ENCODE results near the gene CIB4.

CIB4 gene

DNA sequence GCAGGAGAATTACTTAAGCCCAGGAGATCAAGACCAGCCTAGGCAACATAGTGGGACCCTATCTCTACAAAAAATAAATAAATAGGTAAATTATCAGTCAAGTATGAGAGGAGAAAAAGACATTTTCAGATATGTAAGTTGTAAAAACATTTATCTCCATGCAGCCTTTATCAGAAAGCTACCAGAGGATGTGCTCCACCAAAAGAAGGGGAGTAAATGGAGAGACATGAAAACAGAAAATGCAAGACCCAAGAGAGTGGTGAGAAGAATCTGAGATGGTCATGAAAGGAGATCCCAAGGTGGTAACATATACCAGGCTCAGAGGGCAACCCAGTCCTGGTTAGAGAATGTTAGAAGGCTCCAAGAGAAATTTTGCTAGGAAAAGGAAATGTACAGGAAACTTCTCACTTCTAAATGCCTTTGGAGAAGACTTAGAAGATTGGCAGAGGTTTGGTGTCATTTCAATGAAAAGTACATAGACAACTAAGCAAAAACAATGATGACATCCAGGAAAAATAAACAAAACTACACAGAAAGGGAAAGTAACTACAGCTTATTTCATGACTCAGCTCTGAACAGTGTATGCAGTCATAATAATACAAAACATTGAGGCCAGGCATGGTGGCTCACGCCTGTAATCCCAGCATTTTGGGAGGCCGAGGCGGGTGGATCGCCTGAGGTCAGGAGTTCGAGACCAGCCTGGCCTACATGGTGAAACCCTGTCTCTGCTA is 19.5 kb downstream of the CIB4 start:
- no peak for DNase-seq (ENCODE audit: low read depth in 3 of 3)

DNA sequence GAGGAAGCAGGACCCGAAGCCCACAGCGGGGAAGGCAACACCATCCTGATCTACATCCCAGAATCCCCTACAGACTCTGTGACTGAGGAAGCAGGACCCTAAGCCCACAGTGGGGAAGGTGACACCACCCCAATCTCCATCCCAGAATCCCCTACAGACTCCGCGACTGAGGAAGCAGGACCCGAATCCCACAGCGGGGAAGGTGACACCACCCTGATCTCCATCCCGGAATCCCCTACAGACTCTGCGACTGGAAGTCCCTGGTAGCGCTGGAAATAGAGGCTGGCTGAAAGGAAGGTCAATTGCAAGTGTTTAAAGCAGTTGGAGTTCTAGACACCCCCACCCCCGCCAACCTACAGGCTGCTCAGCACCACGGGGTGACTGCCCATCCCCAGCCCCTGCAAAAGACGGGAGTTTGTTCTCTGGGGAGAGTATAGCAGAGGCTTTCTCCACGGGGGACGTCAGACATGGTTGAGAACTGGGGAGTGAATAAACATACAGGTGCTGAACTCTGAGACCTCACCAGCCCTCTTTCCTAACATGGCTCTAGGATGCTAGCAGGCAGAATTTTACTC is 21.0 kb downstream of the CIB4 start:
- DNase-seq (ENCODE audit: low read depth in 3 of 3) = no peak

DNA sequence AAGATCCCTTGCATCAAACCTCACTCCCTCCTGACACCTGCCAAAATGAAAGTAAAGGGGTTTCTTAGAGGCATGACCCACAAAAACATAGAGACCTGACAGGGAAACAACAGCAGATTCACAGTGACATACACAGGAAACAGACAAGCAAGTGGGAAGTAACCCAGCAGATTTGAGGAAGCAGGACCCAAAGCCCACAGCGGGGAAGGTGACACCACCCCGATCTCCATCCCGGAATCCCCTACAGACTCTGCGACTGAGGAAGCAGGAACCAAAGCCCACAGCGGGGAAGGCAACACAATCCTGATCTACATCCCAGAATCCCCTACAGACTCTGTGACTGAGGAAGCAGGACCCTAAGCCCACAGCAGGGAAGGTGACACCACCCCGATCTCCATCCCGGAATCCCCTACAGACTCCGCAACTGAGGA is 21.6 kb downstream of the CIB4 start:
- DNase-seq (ENCODE audit: low read depth in 3 of 3) = no peak

DNA sequence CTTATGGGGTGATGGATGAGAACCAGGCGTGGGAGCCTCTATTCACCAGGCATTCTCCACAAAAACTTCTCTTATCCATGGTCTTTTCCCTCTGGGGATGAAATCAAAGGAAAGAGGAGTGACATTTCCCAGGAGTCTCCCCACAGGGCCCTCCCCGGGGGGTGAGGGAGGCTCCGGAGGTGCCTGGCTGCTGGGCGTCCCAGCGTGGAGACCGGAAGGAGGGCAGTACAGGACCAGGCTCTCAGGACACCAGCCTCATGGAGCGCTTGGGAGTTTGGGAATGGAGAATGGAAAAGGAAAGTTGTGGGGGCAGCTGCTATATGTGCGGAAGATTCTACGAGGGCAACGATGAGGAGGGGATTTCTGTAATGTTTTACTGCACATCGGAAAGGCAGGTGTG is 22.1 kb downstream of the CIB4 start:
- no peak for DNase-seq (ENCODE audit: low read depth in 3 of 3)

DNA sequence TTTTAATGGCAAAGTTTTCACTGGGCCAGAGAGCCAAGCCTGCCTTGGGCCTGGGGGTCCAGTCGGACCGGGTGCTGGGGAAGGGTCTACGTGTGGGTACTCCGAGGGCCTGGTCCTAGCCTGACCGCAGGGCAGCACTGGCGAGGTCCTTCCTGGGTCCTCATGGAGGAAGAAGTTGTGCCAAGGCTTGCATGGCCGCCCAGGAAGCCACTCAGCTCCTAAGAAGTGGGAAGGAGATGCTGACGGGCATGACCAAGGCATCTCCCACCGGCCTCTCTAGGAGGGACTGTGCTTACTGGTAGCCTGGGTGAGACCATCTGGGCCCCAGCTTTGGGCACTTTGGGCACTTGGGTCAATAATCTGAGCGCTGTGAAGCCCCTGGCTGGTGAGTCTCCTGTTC is 22.6 kb downstream of the CIB4 start:
- no peak for DNase-seq (ENCODE audit: low read depth in 3 of 3)

DNA sequence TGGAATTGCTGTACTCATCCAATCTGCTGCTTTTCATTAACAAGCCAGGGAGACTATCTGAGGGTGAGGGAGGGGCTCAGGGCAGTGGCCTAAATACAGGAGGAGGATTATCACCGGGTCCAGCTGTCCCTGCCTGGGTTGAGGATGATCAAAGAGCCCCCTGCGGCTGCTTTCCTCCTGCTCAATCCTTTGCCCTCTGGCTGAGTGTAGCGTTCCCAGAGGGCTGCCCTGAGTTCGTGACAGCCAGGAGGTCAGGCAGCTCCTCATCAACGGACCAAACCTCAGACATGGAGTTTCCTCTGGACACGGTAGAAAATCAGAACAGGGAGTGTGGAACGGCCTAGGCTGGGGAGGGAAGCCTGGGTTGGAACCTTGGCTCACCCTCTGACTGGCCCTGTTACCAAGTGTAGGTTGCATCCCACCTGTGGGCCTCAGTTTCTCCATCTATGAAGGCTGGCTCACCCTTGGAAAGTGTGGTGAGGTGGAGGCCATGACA is 23.5 kb downstream of the CIB4 start:
- no peak for DNase-seq (ENCODE audit: low read depth in 3 of 3)

DNA sequence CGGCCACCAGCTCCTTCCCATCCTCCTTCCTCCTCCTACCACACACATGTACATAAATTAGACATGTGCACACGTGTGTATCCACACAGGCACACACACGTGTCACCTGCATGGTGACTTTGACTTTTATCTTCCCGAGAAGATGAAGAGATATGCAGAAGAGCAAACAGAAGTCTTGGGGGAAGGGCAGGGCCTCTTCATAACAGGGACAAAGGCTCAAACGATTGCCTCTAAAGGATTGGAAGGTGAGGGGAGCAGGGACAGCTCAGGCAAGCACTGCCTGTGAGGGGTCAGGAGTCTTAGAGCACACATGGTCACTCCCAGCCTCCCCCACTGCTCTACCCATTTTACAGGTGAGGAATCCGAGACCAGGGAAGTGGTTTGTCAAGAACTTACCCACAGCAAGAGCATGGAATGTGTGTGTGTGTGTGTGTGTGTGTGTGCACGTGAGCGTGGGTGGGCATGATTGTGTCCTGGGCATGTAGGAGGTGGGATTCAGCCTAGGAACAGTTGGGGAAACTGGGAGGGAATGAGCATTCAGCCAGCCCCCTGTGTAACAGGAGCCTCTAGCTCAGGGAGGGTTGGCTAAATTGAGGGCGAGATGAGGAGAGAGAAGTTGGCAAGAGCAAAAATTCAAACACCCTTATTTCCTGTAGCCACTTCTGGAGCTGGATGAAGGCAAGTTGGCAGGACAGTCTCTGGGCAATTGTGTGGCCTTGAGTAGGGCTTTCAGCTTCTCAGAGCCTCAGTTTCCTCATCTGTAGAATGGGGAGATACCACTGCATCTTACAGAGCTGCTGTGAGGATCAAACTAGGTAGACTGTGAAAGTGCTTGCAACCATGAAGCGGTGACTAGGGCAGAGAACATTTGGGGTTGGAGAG is 24.2 kb downstream of the CIB4 start:
- DNase-seq (ENCODE audit: low read depth in 3 of 3) = no peak

DNA sequence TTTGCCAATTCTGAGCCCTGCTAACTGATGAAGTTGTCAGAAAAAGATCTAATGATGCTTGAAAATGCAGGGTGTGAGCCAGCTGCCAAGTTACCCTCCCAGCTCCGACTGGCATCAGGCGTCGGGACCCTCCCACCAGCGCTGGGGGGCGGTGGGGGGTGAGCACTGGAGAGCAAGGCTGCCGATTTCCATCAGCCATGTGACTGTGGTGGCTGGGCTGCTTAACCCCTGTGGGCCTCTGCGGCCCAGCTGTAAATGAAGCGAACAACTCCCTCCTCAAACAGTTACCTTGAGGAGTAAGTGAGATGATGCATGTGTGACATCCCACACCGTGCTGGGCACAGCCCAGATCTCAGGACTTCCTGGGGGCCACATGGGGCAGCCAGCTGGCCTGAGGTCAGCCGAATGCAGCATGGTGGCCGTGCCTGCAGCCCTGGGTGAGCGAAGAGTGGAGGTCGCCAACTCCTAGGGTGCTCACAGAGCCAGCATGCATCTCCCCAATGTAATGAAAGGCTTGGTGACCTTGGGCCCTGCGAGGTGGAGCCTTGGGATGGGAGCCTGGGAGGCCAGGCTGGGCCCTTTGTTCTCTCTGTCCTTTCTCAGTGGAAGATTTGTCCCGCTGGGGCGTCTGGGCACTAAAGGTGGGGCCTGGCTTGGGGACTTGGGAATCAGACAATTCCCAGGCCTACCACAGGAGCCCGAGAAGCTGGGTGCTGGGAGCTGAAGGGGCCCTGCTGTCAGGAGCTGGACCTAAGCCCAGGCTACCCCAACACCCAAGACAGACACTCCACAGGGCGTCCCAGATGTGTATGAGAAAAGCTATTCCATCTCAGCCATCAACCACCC is 25.1 kb downstream of the CIB4 start:
- DNase-seq (ENCODE audit: low read depth in 3 of 3) = no peak

DNA sequence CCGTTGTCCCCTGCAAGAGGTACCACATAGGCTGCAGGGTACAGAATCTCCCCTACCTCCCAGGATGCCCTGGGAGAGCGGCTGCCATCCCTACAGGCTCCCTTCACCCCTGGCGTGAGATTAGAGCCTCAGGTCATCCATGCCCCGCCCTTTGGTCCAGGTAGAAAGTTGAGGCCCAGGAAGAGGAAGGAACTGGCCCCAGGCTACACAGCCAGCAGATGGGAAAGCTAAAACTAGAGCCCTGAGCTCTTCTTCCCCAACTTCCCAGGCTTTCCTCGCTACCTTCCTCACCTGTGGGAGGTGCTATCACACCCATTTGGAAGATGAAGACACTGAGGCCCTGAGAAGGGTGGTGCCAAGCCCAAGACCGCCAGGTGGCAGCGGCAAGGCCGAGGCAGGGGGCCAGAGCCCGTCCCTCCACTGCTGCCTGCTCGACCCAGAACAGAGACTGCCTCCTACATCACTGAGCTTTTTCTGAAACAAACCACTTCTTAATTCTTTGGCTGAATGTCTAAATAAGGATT is 25.8 kb downstream of the CIB4 start:
- no peak for DNase-seq (ENCODE audit: low read depth in 3 of 3)

DNA sequence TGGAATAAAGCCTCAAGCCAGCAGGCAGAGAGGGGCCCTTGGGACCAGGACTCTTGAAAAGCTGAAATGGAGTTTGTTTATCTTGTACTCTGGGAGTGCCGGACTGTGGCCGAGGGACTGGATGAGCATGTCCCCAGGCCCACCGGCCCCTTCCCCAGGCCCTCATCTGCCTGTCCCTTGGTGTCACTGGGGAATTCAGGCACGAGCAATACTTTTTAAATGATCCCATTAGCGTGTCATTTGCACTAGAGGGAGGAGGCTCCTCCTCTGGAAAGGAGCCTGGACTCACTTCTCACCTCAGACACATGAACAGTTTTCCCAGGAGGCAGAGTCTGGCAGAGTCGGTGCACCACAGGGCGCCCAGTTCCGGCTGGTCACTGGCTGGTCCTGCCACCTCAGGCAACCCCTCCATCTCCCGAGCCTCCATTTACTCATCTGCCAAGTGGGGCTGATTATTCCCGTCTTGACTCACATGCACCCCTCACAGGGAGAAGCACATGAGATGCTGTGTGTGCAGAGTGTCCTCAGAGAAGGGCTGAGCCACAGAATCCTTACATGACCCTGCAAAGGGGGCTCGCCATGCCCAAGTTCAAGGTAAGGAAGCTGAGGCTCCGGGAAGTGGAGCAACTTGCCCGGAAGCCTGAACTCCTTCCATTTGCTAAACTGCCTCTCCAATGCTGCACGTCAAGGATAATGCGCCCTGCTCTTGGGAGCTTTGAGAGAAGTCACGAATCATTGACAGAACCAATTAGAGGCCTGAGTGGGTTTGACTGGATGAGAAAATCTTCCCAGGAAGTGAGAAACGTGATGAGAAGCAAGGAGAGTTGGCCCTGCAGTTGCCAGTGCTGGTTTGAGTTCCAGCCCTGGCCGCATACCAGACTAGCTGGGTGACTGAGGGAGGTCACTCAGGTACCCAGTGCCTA is 26.7 kb downstream of the CIB4 start:
- DNase-seq (ENCODE audit: low read depth in 3 of 3) = no peak

DNA sequence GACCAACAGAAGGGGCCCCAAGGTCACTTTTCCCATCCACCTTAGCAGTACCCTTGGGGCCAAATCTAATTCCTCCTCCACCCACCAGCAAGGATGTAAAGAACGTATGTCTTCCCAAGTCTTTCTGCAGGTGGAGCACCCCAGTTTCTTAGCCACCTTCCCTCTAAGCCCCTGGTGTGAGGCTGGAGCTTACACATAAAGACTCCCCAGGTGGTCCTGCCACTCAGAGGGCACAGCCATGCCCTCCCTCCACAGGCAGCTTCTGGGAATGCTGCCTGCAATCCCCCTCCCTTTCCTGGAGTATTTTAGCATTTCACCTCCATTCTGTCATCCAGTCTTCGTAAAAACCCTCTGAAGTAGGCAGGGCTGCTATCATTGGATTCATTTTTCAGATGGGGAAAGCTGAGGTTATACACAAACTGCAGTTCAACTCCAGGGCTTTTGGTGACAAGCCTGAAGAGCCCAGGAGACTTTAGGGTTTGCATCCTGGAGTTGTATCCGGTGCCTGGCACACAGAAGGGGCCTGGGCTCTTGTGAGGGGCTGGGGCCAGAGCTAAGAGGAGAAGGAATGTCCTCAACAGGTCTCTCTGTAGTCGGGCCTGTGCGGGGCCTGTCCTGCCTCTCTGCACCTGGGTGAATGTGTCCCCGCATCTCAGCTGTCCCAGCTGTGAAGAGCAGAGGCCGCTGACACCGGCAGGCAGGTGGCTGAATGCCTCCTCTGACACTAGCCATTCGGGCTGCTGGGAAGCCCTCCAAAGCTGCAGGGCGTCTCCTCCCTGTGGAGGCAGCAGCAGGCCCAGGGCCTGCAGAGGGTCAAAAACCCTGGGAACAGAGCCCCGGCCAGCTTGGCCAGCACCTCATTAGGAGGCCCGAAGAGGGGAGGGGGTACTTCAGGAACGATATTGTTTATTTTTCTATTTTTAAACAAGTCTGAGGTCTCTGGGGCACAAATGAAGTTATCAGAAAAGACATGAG is 27.6 kb downstream of the CIB4 start:
- no peak for DNase-seq (ENCODE audit: low read depth in 3 of 3)

DNA sequence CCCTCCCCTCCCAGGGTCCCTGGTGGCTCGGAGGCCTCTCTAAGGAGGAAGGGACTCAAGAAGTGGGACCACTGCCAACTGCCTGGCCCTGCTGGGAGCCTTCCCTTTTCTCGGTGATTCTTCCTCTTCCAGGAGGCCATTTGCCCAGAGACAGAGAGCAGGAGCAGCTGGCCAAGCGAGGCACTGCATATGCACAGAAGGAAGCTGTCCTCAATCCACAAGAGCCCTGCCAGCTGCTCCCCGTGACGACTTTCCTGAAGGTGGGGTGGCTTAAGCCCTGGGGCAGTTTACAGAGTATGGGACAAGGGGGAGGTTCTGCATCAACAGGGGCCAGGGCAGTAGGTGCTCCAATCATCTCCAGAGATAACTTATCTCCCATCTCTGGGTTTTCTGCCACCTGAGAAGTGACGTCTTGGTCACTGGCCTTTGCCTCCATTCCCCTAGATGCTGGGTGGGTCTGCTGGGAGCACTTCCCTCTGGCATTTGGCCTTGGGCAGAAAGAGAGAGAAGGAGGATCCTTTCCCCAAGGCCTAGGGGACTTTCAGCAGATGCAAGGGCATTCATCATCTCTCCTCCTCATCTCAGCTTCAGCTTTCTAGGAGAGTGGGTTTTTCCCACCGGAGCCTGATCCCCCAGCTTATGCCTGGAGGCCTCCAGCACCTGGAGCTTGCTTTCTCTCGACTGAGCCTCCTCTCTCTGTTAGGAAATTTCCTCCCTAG is 28.5 kb downstream of the CIB4 start:
- no peak for DNase-seq (ENCODE audit: low read depth in 3 of 3)

DNA sequence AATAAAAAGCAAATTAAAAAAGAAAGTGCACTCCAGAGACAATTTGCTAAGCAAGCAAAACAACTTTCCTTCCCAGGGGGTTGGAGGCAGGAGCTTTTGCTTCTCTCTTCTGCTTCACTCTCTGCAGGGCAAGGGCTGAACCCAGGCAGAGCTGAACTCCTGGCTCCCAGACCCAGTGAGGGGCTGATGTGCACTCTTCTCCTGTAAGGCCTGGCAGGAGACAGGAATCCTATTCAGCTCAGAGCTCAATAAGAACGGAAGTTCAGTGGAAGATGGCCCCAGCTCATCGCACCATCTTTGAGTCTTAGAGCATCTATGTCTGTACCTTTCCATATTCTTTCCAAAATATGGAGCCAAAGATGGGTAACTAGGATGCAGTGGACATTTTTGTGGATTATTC is 29.1 kb downstream of the CIB4 start:
- DNase-seq (ENCODE audit: low read depth in 3 of 3) = no peak

DNA sequence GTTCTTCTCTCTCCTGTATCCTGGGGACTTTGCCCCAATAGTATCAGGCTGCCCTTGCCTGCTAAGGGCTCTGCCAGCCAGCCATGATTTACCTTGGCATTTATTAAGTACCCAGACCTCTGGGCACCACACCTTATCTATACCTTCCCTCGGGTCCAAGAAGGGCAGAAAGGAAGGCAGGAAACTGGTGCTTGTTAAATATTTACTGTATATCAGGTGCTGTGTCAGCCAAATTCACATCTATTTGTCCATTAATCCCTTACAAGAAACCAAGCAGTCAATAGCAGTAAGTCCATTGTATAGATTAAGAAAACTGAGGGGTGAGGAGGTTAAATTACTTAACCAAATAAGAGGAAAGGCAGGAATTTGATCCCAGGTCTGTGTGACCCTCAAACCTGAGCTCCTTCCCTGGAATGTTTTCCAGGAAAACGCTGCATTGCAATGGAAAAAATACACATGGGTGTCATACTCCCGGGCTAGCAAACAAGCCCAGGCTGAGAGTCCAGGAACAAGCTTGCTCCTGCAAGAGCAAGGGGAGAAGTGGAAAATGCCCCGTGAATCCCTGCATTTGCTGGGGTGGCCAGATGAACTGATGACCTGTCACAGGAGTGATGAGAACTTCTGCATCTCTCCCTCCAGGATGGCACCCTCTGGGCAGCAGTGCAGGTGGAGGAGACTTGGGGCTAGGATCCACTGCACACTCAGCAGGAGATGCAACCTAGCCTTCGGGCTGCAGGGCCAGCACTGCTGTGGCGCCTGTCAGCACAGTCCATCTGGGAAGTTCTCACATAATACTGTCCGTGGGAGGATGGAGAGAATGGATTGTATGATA is 30.4 kb downstream of the CIB4 start:
- DNase-seq (ENCODE audit: low read depth in 3 of 3) = no peak

DNA sequence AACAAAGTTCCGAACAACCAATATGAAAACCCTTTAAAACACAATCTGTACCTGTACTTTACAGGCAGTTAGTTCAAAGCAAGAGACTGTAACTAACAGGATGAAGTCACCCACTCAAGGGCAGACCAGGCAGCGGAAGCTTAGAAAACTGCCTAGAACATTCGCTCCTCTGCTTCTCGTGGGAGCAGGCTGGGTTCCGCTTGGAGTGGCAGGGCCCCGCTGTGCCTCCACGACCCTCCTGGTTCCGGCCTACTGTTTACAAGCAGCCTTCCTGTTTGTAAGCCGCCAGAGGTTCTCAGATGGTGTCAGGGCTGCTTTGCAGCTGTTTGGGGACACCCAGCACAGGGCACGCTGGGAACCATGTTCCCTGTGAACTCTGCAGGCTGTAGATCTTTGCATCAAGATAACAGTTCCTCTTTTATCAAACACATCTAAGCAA is 31.3 kb downstream of the CIB4 start:
- DNase-seq (ENCODE audit: low read depth in 3 of 3) = no peak

DNA sequence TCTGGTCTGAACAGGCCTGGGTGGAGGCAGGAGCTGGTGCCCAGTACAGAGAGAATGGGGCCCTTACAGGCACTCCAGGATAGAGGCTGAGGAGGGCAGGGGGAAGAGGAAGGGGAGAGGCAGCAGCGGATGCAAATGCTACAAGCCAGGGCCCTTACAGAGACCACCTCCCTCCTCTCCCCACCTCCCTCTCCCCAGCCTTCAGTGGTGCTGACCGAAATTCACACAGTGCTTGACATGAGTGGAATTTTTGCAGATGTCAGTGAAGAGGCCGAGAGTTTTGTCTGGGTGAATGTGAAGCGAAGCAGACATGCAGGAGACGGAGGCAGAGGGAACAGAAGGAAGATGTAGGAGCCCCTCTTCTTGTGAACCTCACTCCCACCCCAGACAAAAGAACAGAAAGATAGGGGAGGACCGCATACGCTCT is 31.9 kb downstream of the CIB4 start:
- DNase-seq (ENCODE audit: low read depth in 3 of 3) = no peak

DNA sequence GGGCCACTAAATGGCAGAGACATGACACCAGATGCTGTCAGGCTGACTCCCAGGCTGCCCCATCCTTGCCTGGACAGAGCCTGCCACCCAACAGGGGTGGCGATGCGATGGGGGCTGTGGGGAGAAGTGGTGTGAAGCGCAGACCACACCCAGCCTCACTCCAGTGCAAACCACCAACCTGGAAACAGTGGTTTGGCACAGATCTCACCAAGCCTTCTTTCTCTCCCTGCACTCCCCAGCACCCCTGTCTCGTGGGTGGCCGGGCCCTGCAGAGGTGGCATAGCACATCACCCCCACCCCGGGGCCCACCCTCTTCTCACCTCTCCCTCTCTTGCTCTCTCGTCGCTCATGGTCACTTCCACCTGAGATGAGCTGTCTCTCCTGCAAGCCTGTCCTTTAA is 32.6 kb downstream of the CIB4 start:
- no peak for DNase-seq (ENCODE audit: low read depth in 3 of 3)

DNA sequence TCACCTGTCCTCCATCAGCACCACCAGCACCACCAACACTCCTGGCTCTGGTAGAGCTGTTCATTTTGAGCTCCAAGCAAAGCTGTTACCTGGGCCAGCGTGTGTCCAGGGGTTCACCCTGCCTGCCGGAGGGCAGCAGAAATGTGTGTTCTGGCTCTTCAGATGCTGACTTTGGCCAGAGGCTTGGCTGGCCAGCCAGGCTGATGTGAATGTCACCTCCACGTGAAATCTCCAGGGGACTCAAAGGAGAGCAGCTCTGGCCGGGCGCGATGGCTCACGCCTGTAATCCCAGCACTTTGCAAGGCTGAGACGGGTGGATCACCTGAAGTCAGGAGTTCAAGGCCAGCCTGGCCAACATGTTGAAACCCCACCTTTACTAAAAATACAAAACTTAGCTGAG is 33.5 kb downstream of the CIB4 start:
- no peak for DNase-seq (ENCODE audit: low read depth in 3 of 3)

All from stimulated activated CD4-positive, alpha-beta T cell treated with anti-CD3 and anti-CD28 coated beads, TNF-alpha, amount 100 ng/mL, for 24 hours (primary cell).